Measurements from ENCODE around the gene NALCN. TPM values are rescaled to one million over a fixed set of nuclear protein-coding genes. Genes with fewer than 3 reads are reported as not detected.

The NALCN gene
- total and polyA plus RNA-seq, 2 experiments from 2014 or later: 0.50 to 0.87 TPM

GRCh38 chr13:101298517-101298916, 117.8 kb downstream of the NALCN start:
- TF ChIP-seq STAT1 (IDR thresholded peaks at IDR 0.05; ENCODE audit: unreplicated experiment): no peak
- no peak for TF ChIP-seq ETS1 (IDR thresholded peaks at IDR 0.05)
- no peak for TF ChIP-seq ZNF331 (CRISPR knock-in tag; IDR thresholded peaks at IDR 0.05; ENCODE audit: low read depth)
- TF ChIP-seq, protein P1, sequence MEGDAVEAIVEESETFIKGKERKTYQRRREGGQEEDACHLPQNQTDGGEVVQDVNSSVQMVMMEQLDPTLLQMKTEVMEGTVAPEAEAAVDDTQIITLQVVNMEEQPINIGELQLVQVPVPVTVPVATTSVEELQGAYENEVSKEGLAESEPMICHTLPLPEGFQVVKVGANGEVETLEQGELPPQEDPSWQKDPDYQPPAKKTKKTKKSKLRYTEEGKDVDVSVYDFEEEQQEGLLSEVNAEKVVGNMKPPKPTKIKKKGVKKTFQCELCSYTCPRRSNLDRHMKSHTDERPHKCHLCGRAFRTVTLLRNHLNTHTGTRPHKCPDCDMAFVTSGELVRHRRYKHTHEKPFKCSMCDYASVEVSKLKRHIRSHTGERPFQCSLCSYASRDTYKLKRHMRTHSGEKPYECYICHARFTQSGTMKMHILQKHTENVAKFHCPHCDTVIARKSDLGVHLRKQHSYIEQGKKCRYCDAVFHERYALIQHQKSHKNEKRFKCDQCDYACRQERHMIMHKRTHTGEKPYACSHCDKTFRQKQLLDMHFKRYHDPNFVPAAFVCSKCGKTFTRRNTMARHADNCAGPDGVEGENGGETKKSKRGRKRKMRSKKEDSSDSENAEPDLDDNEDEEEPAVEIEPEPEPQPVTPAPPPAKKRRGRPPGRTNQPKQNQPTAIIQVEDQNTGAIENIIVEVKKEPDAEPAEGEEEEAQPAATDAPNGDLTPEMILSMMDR (conservative IDR thresholded peaks at IDR 0.05; ENCODE audit: low read depth in 2 of 2): peak in 1 of 2 experiments; percentile 35; a peak in 2 of 4 replicates
- H3K4me1 ChIP-seq (ENCODE audit: insufficient read depth): no peaks in the 10 kb centered on the region
- no peaks in the 10 kb centered on the region for H3K27me3 ChIP-seq (ENCODE audit: insufficient read depth)
- Mint-ChIP-seq H3K27me3 (ENCODE audit: insufficient read depth, low read depth, poor library complexity) (no peaks in the 10 kb centered on the region), H3K27ac (no peak overlapping the region), H3K4me3 (no peak overlapping the region), H3K9me3 (no peaks in the 10 kb centered on the region), H3K36me3 (ENCODE audit: low read depth) (no peaks in the 10 kb centered on the region), H3K4me1 (no peaks in the 10 kb centered on the region)
- H3F3A ChIP-seq (replicated peaks; ENCODE audit: low read depth): no peaks in the 10 kb centered on the region
- H3K9me2 ChIP-seq (ENCODE audit: insufficient read depth): no peaks in the 10 kb centered on the region
- no peaks in the 10 kb centered on the region for H3K79me2 ChIP-seq (replicated peaks; ENCODE audit: insufficient read depth)
- ATAC-seq (no peak), DNase-seq (ENCODE audit: low spot score) (no peak)
- H4K20me1 ChIP-seq (replicated peaks; ENCODE audit: insufficient read depth): no peaks in the 10 kb centered on the region; the same call in 1 of the 2 replicates
- no peaks in the 10 kb centered on the region for H3K36me3 ChIP-seq (ENCODE audit: insufficient read depth)
- H3K4me3 ChIP-seq: no peak overlapping the region
- no peak overlapping the region for H3K27ac ChIP-seq (ENCODE audit: low read depth)
- H3K4me2 ChIP-seq: no peak overlapping the region
- no peak overlapping the region for H2AFZ ChIP-seq

- Histone ChIP-seq H3K9me2 (ENCODE audit: insufficient read depth) (no peaks in the 10 kb centered on the region), H3K79me2 (replicated peaks; ENCODE audit: insufficient read depth) (no peaks in the 10 kb centered on the region), H3K27ac (ENCODE audit: low read depth) (no peak overlapping the region), H3K4me1 (ENCODE audit: insufficient read depth) (no peaks in the 10 kb centered on the region), H3K4me2 (no peak overlapping the region), H2AFZ (peak overlapping the region; percentile 74), H4K20me1 (replicated peaks; ENCODE audit: insufficient read depth) (no peaks in the 10 kb centered on the region; the same call in 1 of the 2 replicates), H3F3A (replicated peaks; ENCODE audit: low read depth) (no peaks in the 10 kb centered on the region), H3K36me3 (ENCODE audit: insufficient read depth) (no peaks in the 10 kb centered on the region), H3K4me3 (no peak overlapping the region), H3K27me3 (ENCODE audit: insufficient read depth) (no peaks in the 10 kb centered on the region)
- Mint-ChIP-seq H3K9me3 (no peaks in the 10 kb centered on the region), H3K27me3 (ENCODE audit: insufficient read depth, low read depth, poor library complexity) (no peaks in the 10 kb centered on the region), H3K4me3 (no peak overlapping the region), H3K4me1 (no peaks in the 10 kb centered on the region), H3K36me3 (ENCODE audit: low read depth) (no peaks in the 10 kb centered on the region), H3K27ac (no peak overlapping the region)
- ATAC-seq (no peak), DNase-seq (ENCODE audit: low spot score) (no peak)
- TF ChIP-seq EZH2phosphoT487 (IDR thresholded peaks at IDR 0.05; ENCODE audit: unreplicated experiment): no peak
- TF ChIP-seq ZNF114 (CRISPR knock-in tag; IDR thresholded peaks at IDR 0.05): no peak
- TF ChIP-seq, protein P1 (conservative IDR thresholded peaks at IDR 0.05; ENCODE audit: low read depth in 2 of 2): no peak
- no peak for TF ChIP-seq JUNB (IDR thresholded peaks at IDR 0.05; ENCODE audit: unreplicated experiment)
- no peak for TF ChIP-seq STAT1 (IDR thresholded peaks at IDR 0.05; ENCODE audit: unreplicated experiment)
- TF ChIP-seq NANOG (IDR thresholded peaks at IDR 0.05; ENCODE audit: borderline replicate concordance): no peak
- TF ChIP-seq EZH2 (IDR thresholded peaks at IDR 0.05; ENCODE audit: low read depth, unreplicated experiment): no peak
- no peak for TF ChIP-seq ETS1 (IDR thresholded peaks at IDR 0.05)
Observed at GRCh38 chr13:101297794-101298193, 118.5 kb downstream of the NALCN start.
